Jurkat, Clone E6-1 (cell line): ENCODE results near the gene SNRPD2.

Source experiments
- DNase-seq: peaks from one replicate; pipeline ENCODE4 v3.0.0-alpha.2; 2011; ENCODE audit warnings: low read depth, low spot score
- H3K4me3 ChIP-seq: 2 replicates; pipeline ENCODE4 v1.5.1; 2011; ENCODE audit warnings: mild to moderate bottlenecking, low read length, control low read depth, moderate library complexity

The SNRPD2 gene

GRCh38 chr19:45638930-45639729 lies 52.6 kb downstream of the SNRPD2 start, which contains the start of gene EML2:
Gene EML2, minus strand, starts transcription at chr19:45639397. Its CDS starts 21 bp downstream, at chr19:45639376.
- DNase-seq, result no peak
- peak within 1 kb of the TSS; percentile 83 for H3K4me3 ChIP-seq

- DNase-seq, result no peak
- peak overlapping the region; percentile 83 for H3K4me3 ChIP-seq
Measured at GRCh38 chr19:45637890-45638667, 53.7 kb downstream of the SNRPD2 start.
